Activated CD4-positive, alpha-beta T cell treated with anti-CD3 and anti-CD28 coated beads, Interleukin-2, amount 50 U/mL, for 4 hours (primary cell): ENCODE data around the gene TCAP.
"Not testable (repeated sequence)": the region's sequence is repeated elsewhere in the genome, so short reads cannot be mapped to it uniquely, and the experiment has no call there.

Experiments
- DNase-seq, 2 experiments: peaks; one replicate each; pipeline ENCODE4 v3.0.0-alpha.2; 2020

TCAP gene

DNA sequence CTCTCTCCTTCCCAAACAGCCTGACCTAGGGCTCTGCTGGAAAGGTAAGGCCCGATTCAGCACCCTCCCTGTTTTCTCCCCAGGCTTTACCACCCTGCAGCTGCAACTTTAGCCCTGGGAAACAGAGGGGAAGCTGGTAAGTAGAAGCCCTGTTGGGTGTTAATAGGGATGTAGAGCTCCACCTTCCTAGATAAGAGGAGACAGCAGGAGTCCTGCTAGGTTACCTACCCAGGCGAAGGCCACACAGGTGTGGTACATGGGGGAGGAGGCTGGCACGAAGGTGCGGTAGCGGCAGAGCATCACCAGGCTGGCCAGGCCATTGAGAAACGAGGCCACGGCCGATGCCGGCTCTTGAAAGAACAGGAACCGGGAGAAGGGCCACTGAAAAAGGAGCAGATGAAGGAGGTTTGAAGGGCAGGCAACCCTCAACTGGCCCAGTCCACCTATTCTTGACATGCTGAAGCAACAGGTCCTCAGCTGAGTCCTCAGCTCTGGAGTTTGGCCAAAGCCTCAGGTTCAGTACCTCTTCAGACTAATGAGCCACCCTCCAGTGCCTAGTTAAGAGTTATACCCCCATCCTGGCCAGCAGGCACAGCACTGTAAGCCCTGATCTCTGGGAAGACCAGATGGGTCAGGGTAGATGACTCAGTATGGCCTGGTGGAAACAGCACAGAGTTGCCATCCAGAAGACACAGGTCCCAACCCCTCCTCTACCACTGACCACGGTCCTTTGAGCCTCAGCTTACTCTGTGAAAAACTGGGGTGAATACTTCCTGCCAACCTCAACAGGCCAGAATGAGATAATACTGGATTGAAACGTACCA lies 19.4 kb downstream of the TCAP start:
- DNase-seq = no peak

DNA sequence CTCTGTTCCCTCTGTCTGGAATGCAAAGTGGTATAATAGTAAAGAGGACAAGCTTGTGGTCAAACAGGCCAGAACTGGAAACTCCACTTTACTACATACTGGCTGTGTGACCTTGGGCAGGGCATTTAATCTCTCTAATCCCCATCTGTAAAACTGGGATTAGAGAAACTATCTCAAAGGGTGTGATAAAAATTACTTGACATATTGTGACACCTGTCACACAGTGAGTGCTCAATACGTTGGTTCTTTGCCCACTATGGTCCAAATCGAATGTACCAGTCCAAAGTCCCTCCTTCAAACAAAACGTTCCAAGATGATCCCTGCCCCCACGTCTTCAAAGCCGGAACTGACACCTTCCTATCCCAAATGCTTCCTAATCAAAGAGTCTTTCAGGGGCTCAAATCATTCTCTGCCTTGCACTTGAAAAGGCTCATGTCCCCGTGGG lies 22.0 kb downstream of the TCAP start:
- no peak for DNase-seq

GRCh38 chr17:39687546-39688474 lies 22.7 kb downstream of the TCAP start, which contains the start of gene PGAP3:
Gene PGAP3, minus strand, starts transcription at chr17:39688057. Its CDS starts 43 bp downstream, at chr17:39688014.
- DNase-seq = peak; percentile 77 to 79

- no peak for DNase-seq
Observed at GRCh38 chr17:39688475-39688835, 23.3 kb downstream of the TCAP start.

- no peak for DNase-seq
Observed at GRCh38 chr17:39688945-39689344, 23.8 kb downstream of the TCAP start.

DNA sequence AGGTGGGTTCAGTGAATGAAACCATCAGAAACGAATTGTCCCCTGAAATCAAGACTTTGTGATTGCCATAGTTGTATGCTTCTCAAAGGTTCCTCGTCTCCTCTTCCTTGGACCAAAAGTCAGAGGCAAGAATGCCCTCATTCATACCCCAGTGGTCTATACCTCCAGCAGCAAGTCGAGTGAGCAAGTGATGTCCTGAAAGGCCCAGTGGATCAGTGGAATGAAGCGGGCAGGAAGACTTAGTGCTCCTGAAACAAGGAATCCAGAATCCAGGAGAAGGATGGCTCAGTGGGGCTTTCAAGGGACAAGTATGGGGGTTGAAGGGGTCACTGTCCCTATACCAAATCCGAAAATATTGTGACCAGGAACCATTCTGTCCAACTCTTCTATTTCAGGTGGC lies 29.4 kb downstream of the TCAP start:
- DNase-seq = no peak

GRCh38 chr17:39695089-39695474 lies 29.9 kb downstream of the TCAP start:
- DNase-seq = no peak

DNA sequence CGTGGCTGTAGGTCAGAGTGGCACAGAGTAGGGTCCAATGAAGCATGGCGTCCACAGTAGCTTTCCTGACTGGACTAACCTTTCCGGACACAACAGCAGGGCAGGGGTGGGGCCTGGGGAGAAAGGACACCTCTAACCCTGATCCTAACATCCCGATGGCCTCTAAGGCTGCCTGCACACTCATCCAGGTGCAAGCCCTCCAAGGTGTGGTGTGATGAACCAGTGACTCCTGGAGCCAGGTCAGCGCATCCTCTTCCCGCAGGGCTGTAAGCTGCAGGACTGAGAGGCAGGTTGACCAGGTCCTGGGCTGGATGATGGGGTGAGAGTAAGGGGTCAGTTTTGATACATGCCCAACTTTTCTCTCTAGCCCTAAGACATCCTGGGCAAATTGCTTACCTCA lies 31.6 kb downstream of the TCAP start:
- no peak for DNase-seq

DNA sequence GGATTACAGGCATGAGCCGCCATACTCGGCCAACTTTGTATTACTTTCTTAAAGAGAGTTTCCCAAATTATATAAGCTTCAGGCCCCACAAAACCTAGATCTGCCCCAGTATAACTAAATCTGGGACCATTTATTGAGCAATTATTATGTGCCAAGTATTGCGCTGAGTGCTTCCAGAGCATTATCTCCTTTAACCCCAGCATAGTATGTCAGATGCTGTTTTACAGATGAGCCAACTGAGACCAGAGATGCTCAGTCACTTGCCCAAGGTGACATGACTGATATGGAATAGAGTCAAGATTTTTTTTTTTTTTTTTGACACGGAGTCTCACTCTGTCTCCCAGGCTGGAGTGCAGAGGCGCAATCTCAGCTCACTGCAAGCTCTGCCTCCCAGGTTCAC lies 32.8 kb downstream of the TCAP start:
- DNase-seq = no peak

- DNase-seq = not testable (repeated sequence)
Observed at GRCh38 chr17:39699157-39699817, 34.1 kb downstream of the TCAP start.

DNA sequence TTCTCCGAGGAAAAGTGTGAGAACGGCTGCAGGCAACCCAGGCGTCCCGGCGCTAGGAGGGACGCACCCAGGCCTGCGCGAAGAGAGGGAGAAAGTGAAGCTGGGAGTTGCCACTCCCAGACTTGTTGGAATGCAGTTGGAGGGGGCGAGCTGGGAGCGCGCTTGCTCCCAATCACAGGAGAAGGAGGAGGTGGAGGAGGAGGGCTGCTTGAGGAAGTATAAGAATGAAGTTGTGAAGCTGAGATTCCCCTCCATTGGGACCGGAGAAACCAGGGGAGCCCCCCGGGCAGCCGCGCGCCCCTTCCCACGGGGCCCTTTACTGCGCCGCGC lies 34.6 kb downstream of the TCAP start, which contains the start of gene ERBB2:
Gene ERBB2 (plus strand): TSS at position 247 of the 330 bp plus-strand sequence. CDS start 175 bp downstream, outside the sequence.
- no peak for DNase-seq

- DNase-seq = no peak
Observed at GRCh38 chr17:39700148-39700987, 35.2 kb downstream of the TCAP start.

DNA sequence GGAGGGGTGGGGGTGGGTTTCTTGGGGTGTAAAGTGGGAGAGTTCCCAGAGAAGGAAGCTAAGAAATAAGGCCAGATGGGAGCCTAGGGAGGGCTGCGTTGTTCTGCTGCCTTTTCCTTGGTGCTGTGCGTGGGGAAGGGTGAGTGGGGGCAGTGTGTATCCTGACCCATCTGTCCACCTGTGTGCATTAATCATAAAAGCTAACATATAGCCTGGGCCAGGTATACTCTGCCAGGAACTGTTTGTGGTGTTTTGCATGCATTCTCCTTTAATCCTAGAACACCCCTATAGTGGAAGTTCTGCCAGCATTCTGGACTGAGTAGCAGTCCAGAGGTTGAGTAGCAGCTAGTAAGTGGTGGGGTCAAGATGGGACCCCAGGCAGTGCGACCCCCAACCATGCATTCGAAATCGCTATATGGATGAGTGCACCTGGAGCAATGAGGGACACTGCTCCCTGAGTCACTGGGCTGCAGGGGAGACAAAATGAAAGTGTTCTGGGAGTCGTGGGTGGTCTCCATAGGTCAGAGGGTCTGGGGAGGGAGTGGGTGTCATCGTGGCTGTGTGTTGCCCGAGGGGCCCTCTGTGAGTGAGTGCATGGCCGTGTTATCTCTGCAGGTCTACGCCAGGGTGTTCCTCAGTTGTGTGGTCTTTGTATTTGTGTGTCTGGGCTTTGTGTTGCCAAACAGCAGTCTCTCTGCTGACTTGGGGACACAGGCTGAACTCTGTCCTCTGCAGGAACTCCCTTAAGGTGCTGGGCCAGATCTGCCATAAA lies 36.0 kb downstream of the TCAP start:
- DNase-seq = no peak

DNA sequence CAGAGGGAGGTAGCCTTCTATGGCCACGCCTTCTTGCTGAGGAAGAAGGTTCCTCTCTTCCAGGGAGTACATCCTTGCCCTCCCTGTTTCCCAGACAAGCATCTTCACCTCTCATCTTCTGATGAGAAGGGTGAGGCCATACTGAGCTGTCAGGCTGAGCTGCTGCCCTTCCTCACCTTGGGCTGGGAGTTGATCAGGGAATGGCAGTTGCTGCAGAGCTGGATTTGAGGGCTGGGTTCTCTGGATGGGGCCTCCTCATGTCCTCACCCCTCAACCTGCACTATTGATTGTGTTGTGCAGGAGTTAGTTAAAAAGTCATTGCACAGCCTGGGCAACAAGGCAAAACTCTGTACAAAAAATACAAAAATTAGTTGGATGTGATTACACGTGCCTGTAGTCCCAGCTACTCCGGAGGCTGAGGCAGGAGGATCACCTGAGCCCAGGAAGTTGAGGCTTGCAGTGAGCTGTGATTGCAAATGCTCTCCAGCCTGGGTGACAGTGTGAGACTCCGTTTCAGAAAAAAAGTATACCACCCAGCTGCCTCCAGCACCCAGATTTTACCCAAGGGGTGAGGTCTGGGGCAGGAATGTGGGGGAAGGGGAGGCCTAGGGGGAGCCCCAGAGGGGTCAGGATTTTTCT lies 36.8 kb downstream of the TCAP start:
- no peak for DNase-seq

GRCh38 chr17:39702901-39703893 lies 38.0 kb downstream of the TCAP start:
- DNase-seq = no peak

DNA sequence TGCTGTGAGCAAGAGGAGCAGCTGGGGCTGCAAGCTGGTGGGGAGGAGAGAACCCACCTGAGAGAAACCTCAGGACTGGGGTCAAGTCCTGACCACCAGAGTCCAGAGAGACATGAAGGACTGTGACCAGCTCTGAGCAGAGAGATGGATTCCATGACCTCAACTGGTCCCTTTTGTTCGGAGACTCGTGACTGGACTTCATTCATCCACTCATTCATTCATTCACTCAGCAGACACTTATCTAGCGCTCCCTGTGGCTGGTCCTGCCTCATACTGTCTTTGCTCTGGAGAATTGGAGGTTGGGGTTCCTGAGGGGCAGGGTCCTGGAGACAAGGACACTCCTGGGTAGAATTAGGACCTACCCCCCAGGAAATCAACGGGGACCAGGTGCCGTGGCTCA lies 38.8 kb downstream of the TCAP start:
- no peak for DNase-seq

DNA sequence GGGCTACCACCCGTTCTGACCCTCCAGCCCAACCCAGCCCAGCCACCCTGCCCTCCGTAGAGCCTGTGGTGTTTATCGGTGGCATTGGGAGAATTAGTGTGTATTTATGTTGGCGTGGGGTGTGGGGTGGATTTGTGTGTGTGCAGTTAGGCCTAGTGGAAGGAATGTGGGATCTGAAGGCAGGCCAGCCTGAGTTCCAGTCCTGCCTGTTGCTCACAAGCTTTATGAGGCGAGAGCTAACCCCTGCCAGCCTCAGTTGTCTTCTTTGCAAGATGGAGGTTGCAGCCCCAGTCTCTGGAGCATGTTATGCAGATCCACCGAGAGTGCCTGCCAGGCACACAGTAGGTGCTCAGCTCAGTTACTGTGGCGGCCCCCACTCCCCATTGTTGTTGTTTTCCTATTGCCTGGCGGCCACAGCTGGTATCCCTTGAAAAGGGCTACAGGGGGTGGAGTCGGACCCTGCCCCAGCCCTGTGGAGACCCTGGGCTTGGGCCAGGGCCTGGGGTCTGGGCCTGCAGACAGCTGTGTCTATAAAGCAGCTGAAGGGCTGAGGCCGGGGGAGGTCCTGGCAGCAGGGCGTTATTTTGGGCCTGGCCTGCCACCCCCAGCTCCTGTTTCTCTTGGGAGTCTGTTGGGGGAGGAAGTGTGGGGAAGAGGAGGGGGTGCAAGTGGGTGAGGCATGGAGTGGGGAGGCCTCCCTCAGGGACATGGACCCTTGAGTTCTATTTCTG lies 39.8 kb downstream of the TCAP start:
- no peak for DNase-seq

GRCh38 chr17:39705786-39706348 lies 40.7 kb downstream of the TCAP start:
- DNase-seq = no peak

DNA sequence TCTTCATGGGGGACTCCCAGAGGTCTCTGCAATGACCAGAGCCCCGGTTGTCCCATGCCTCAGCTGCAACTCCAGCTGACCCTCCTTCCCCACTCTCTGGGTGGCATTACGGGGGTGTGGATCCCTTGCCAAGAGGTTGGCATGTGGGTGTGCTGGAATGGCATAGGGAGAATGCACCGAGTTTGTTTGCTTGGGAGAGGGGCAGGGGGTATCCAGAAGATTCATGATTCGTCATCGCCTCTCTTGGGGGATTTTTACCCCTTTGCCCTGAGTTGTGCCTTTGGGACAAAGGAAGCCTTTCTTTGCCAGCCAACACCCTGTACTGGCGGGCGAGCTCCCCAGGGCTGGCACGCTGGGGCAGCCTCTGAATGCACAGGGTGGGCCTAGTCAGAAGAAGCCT lies 41.2 kb downstream of the TCAP start:
- DNase-seq = no peak
